Measurements from ENCODE around the gene ZNF516. TPM values are rescaled to one million over a fixed set of nuclear protein-coding genes. Genes with fewer than 3 reads are reported as not detected.
"Not testable (repeated sequence)": the region's sequence is repeated elsewhere in the genome, so short reads cannot be mapped to it uniquely, and the experiment has no call there.

Gene ZNF516
- polyA plus RNA-seq, 3 donors: 35.0 to 37.2 (median 37.2) TPM

- peak in 1 of 3 donors; percentile 55 for DNase-seq (ENCODE audit: low read depth in 3 of 3, low spot score in 2 of 3)
These were observed 3.6 kb downstream of the ZNF516 start for GRCh38 chr18:76491473-76491775.

- no peak for DNase-seq (ENCODE audit: low read depth in 3 of 3, low spot score in 2 of 3)
These were observed 4.2 kb downstream of the ZNF516 start for GRCh38 chr18:76490670-76491472.

GRCh38 chr18:76490033-76490432, 5.0 kb downstream of the ZNF516 start:
- no peak for DNase-seq (ENCODE audit: low read depth in 3 of 3, low spot score in 2 of 3)

GRCh38 chr18:76489081-76489480, 6.0 kb downstream of the ZNF516 start:
- no peak for DNase-seq (ENCODE audit: low read depth in 3 of 3, low spot score in 2 of 3)

GRCh38 chr18:76488190-76488589, 6.9 kb downstream of the ZNF516 start:
- DNase-seq (ENCODE audit: low read depth in 3 of 3, low spot score in 2 of 3): no peak

- DNase-seq (ENCODE audit: low read depth in 3 of 3, low spot score in 2 of 3): no peak
These were observed 7.3 kb downstream of the ZNF516 start for GRCh38 chr18:76487782-76488181.

- no peak for DNase-seq (ENCODE audit: low read depth in 3 of 3, low spot score in 2 of 3)
These were observed 8.0 kb downstream of the ZNF516 start for GRCh38 chr18:76487070-76487469.

GRCh38 chr18:76486574-76486973, 8.5 kb downstream of the ZNF516 start:
- no peak for DNase-seq (ENCODE audit: low read depth in 3 of 3, low spot score in 2 of 3)

GRCh38 chr18:76486038-76486437, 9.0 kb downstream of the ZNF516 start:
- DNase-seq (ENCODE audit: low read depth in 3 of 3, low spot score in 2 of 3): no peak

GRCh38 chr18:76484749-76485387, 10.2 kb downstream of the ZNF516 start:
- DNase-seq (ENCODE audit: low read depth in 3 of 3, low spot score in 2 of 3): no peak

GRCh38 chr18:76483780-76484179, 11.3 kb downstream of the ZNF516 start:
- DNase-seq (ENCODE audit: low read depth in 3 of 3, low spot score in 2 of 3): no peak

- DNase-seq (ENCODE audit: low read depth in 3 of 3, low spot score in 2 of 3): no peak
These were observed 11.9 kb downstream of the ZNF516 start for GRCh38 chr18:76482971-76483691.

GRCh38 chr18:76482267-76482666, 12.8 kb downstream of the ZNF516 start:
- DNase-seq (ENCODE audit: low read depth in 3 of 3, low spot score in 2 of 3): no peak

GRCh38 chr18:76480913-76481312, 14.1 kb downstream of the ZNF516 start:
- DNase-seq (ENCODE audit: low read depth in 3 of 3, low spot score in 2 of 3): no peak

- no peak for DNase-seq (ENCODE audit: low read depth in 3 of 3, low spot score in 2 of 3)
These were observed 15.4 kb downstream of the ZNF516 start for GRCh38 chr18:76479351-76480238.

- no peak for DNase-seq (ENCODE audit: low read depth in 3 of 3, low spot score in 2 of 3)
These were observed 18.1 kb downstream of the ZNF516 start for GRCh38 chr18:76476665-76477561.

GRCh38 chr18:76475450-76476194, 19.4 kb downstream of the ZNF516 start:
- DNase-seq (ENCODE audit: low read depth in 3 of 3, low spot score in 2 of 3): no peak

GRCh38 chr18:76474824-76475223, 20.2 kb downstream of the ZNF516 start:
- DNase-seq (ENCODE audit: low read depth in 3 of 3, low spot score in 2 of 3): no peak

- not testable (repeated sequence) for DNase-seq (ENCODE audit: low read depth in 3 of 3, low spot score in 2 of 3)
These were observed 21.5 kb downstream of the ZNF516 start for GRCh38 chr18:76473521-76473920.
